PC-3 (cell line): Measurements from ENCODE around the gene GTF2F2. TPM values are rescaled to one million over a fixed set of nuclear protein-coding genes. Genes with fewer than 3 reads are reported as not detected.

Experiments used
- ATAC-seq: fragments of 200-7000 bp; cut with Tn5 transposase; 2 replicates; pipeline ENCODE4 v1.9.1; 2020; ENCODE audit warnings: mild to moderate bottlenecking, moderate library complexity
- BruUV-seq: library from RNA; stranded (reverse); fragments of 400-500 nt; replicated peaks from 2 replicates; lab custom pipeline; 2021; lab: Mats Ljungman, UMichigan
- CTCF ChIA-PET: fragments of 300-600 bp; sonication (Branson Sonifier 250); formaldehyde crosslinking; loops from one replicate; lab custom pipeline; 2022; ENCODE audit warnings: antibody characterized with exemption; lab: Charles Lee
- POLR2A ChIA-PET: fragments of 300-600 bp; sonication (Branson Sonifier 250); formaldehyde crosslinking; loops from one replicate; lab custom pipeline; 2022; ENCODE audit warnings: antibody characterized with exemption; ENCODE audit not compliant: unreplicated experiment; lab: Charles Lee
- DNase-seq: peaks from one replicate; pipeline ENCODE4 v3.0.0-alpha.2; 2015
- H2AFZ ChIP-seq: fragments of 300-600 bp; sonication (generic); 2 replicates; pipeline ENCODE4 v1.6.0; 2016; ENCODE audit warnings: antibody characterized with exemption, low read length
- H3F3A ChIP-seq: fragments of 300-600 bp; sonication (generic); one replicate; pipeline ENCODE4 v1.6.0; 2017; ENCODE audit warnings: antibody characterized with exemption, low read length, control low read depth, mild to moderate bottlenecking; ENCODE audit not compliant: unreplicated experiment
- H3K27ac ChIP-seq: fragments of 300-600 bp; sonication (generic); 2 replicates; pipeline ENCODE4 v1.5.1; 2016; ENCODE audit warnings: mild to moderate bottlenecking, low read length
- H3K27me3 ChIP-seq: fragments of 300-600 bp; sonication (generic); 2 replicates; pipeline ENCODE4 v1.6.1; 2016; ENCODE audit warnings: low read length, mixed read lengths
- H3K36me3 ChIP-seq: fragments of 300-600 bp; sonication (generic); 2 replicates; pipeline ENCODE4 v1.6.1; 2016; ENCODE audit warnings: low read depth, mixed run types, low read length, mixed read lengths
- H3K4me1 ChIP-seq: fragments of 300-600 bp; sonication (generic); 2 replicates; pipeline ENCODE4 v1.5.1; 2016; ENCODE audit warnings: low read length; ENCODE audit not compliant: insufficient read depth
- H3K4me2 ChIP-seq: fragments of 300-600 bp; sonication (generic); 2 replicates; pipeline ENCODE4 v1.6.0; 2016; ENCODE audit warnings: low read length
- H3K4me3 ChIP-seq: fragments of 300-600 bp; sonication (generic); 2 replicates; pipeline ENCODE4 v1.5.1; 2016; ENCODE audit warnings: mild to moderate bottlenecking, low read length, mixed read lengths
- H3K79me2 ChIP-seq: fragments of 300-600 bp; sonication (generic); 2 replicates; pipeline ENCODE4 v1.6.1; 2017; ENCODE audit warnings: low read length, mixed read lengths
- H3K9ac ChIP-seq: fragments of 300-600 bp; sonication (generic); 2 replicates; pipeline ENCODE4 v1.6.0; 2016; ENCODE audit warnings: mild to moderate bottlenecking, low read length
- H3K9me2 ChIP-seq: fragments of 300-600 bp; sonication (generic); replicated peaks from 2 replicates; pipeline ENCODE4 v1.6.1; 2016; ENCODE audit warnings: mixed run types, low read length, mixed read lengths
- H3K9me3 ChIP-seq: fragments of 300-600 bp; sonication (generic); 2 replicates; pipeline ENCODE4 v1.6.1; 2016; ENCODE audit warnings: low read length, mixed read lengths
- H4K20me1 ChIP-seq: fragments of 300-600 bp; sonication (generic); 2 replicates; pipeline ENCODE4 v1.6.1; 2016; ENCODE audit warnings: low read length, mixed read lengths
- CTCF ChIP-seq: fragments of 300-600 bp; sonication (generic); conservative IDR thresholded peaks from 2 replicates; pipeline ENCODE4 v1.5.1; 2017; ENCODE audit warnings: antibody characterized with exemption, low read depth, mild to moderate bottlenecking, low read length
- EZH2 ChIP-seq: fragments of 300-600 bp; sonication (generic); IDR thresholded peaks from one replicate; pipeline ENCODE4 v1.6.1; 2017; ENCODE audit warnings: antibody characterized with exemption, mild to moderate bottlenecking, low read length; ENCODE audit not compliant: unreplicated experiment
- EZH2phosphoT487 ChIP-seq: fragments of 300-600 bp; sonication (generic); IDR thresholded peaks from 2 replicates; pipeline ENCODE4 v1.6.1; 2018; ENCODE audit warnings: mild to moderate bottlenecking, antibody characterized with exemption, low read length, borderline replicate concordance
- intact Hi-C: fragments of 100-400 bp; cut with micrococcal nuclease; formaldehyde crosslinking; loops from 2 replicates; pipeline ENCODE4 v1.9.0; 2023
- total RNA-seq: library from RNA; depleted of rRNA; stranded (reverse); fragments of >200 nt; gene quantifications from 2 replicates; pipeline ENCODE4 v1.2.3, GENCODE V29; 2014

GTF2F2 gene
- total RNA-seq, 1 experiment from 2014 or later, result 28.3 TPM

DNA sequence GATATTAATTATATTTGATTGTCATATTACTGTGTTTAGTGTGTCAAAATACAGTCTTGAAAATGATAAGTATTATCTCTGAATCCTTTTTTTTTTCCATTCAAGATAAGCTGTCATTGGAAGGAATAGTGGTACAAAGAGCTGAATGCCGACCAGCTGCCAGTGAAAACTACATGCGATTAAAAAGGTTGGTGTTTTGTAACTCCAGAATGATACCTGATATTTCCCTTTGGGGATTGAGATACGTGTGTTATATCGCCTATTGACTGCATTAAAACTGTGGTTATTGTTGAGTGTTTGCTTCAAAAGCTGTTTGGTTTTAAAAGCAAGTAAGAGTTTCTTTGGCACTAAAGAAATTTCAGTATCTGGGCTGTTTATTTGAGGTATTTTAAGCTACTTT is 87.0 kb downstream of the GTF2F2 start:
- Histone ChIP-seq H3K9me3 (no peaks in the 10 kb centered on the region), H3K4me2 (peak overlapping the region; percentile 63), H3K27me3 (no peaks in the 10 kb centered on the region), H3K4me3 (no peak overlapping the region; the same call in 1 of the 2 replicates), H3K9ac (no peak overlapping the region; the same call in 1 of the 2 replicates), H3F3A (peaks cover 9% of the 10 kb centered on the region), H2AFZ (no peak overlapping the region), H4K20me1 (no peaks in the 10 kb centered on the region), H3K36me3 (peaks cover 35% of the 10 kb centered on the region), H3K4me1 (peaks cover 50% of the 10 kb centered on the region), H3K9me2 (no peaks in the 10 kb centered on the region), H3K27ac (peak overlapping the region; percentile 80), H3K79me2 (peaks cover 48% of the 10 kb centered on the region)
- CTCF ChIA-PET, result no interaction called here
- no TSS peak for BruUV-seq
- no peak for DNase-seq
- ATAC-seq, result no peak
- intact Hi-C loops, result loop anchor here (2.0 to 5.0 kb wide), 3 partner anchors 13 to 65 kb away; no protein-coding TSS in a partner anchor
- TF ChIP-seq EZH2, result no peak
- POLR2A ChIA-PET, result no interaction called here

- intact Hi-C loops, result loop anchor here (5.0 kb wide), 2 partner anchors 46 to 66 kb away; no protein-coding TSS in a partner anchor
- no peak for ATAC-seq
- H3K9ac ChIP-seq, result no peak overlapping the region
- no TSS peak for BruUV-seq
- no peaks in the 10 kb centered on the region for H3K9me2 ChIP-seq
- DNase-seq, result no peak
- no peak overlapping the region for H2AFZ ChIP-seq
- H3K4me3 ChIP-seq, result no peak overlapping the region
- H3F3A ChIP-seq, result peaks cover 9% of the 10 kb centered on the region
- ChIA-PET POLR2A (no interaction called here), CTCF (no interaction called here)
- no peaks in the 10 kb centered on the region for H4K20me1 ChIP-seq
- no peaks in the 10 kb centered on the region for H3K9me3 ChIP-seq
- peaks cover 48% of the 10 kb centered on the region for H3K79me2 ChIP-seq
- no peak for TF ChIP-seq EZH2phosphoT487
- TF ChIP-seq CTCF, result no peak
- H3K4me2 ChIP-seq, result 0 out of 2 replicates have a peak overlapping the region, but pooled peaks have one; percentile 63
- H3K27me3 ChIP-seq, result no peaks in the 10 kb centered on the region
- H3K36me3 ChIP-seq, result peaks cover 35% of the 10 kb centered on the region
- H3K27ac ChIP-seq, result peak overlapping the region; percentile 80; the same call in 1 of the 2 replicates
- peaks cover 50% of the 10 kb centered on the region for H3K4me1 ChIP-seq
These were observed 87.8 kb downstream of the GTF2F2 start for GRCh38 chr13:45208132-45208531.

DNA sequence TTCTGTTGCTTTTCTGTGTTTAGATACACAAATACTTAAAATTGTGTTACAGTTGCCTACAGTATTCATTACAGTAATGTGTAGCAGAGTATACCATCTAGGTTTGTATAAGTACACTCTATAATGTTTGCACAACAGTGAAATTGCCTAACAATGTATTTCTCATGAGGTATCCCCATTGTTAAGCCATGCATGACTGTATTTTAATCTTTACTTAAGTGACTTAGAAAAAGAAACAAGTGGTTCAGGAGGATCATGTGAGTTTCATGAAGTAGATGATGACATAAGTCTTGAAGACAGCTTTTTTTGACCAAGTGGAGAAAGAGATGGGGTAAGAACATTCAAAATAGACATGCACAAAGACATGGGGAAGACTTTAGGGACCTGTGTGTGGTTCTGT is 88.9 kb downstream of the GTF2F2 start:
- ChIA-PET CTCF (no interaction called here), POLR2A (no interaction called here)
- DNase-seq, result peak; percentile 59
- 0 out of 2 replicates have a peak overlapping the region, but pooled peaks have one; percentile 19 for H3K27ac ChIP-seq
- no peak overlapping the region for H3K4me3 ChIP-seq
- H3K4me1 ChIP-seq, result peaks cover 50% of the 10 kb centered on the region
- peaks cover 35% of the 10 kb centered on the region for H3K36me3 ChIP-seq
- H3K27me3 ChIP-seq, result no peaks in the 10 kb centered on the region
- no peak for ATAC-seq
- H3K9me3 ChIP-seq, result no peaks in the 10 kb centered on the region
- BruUV-seq, result no TSS peak
- TF ChIP-seq CTCF (no peak), EZH2phosphoT487 (no peak), EZH2 (no peak)
- H3F3A ChIP-seq, result peaks cover 9% of the 10 kb centered on the region
- no peaks in the 10 kb centered on the region for H4K20me1 ChIP-seq
- H3K9ac ChIP-seq, result no peak overlapping the region
- H3K9me2 ChIP-seq, result no peaks in the 10 kb centered on the region
- H2AFZ ChIP-seq, result no peak overlapping the region
- H3K79me2 ChIP-seq, result peaks cover 38% of the 10 kb centered on the region
- H3K4me2 ChIP-seq, result no peak overlapping the region
- intact Hi-C loops, result loop anchor here (5.0 kb wide), 2 partner anchors 47 to 67 kb away; no protein-coding TSS in a partner anchor
